Ishikawa (cell line): ENCODE measurements around the gene COL5A2.

Source experiments
- EGR1 ChIP-seq: IDR thresholded peaks from 2 replicates; pipeline ENCODE4 v1.6.1; 2012
- FOXM1 ChIP-seq: IDR thresholded peaks from 2 replicates; pipeline ENCODE4 v1.6.1; 2012; ENCODE audit warnings: low read depth, borderline replicate concordance
- RAD21 ChIP-seq: IDR thresholded peaks from 2 replicates; pipeline ENCODE4 v1.6.1; 2012; ENCODE audit warnings: low read depth
- TAF1 ChIP-seq: IDR thresholded peaks from 2 replicates; pipeline ENCODE4 v1.6.1; 2012; ENCODE audit warnings: low read depth, mild to moderate bottlenecking
- TEAD4 ChIP-seq: IDR thresholded peaks from 2 replicates; pipeline ENCODE4 v1.6.1; 2012
- YY1 ChIP-seq: IDR thresholded peaks from 2 replicates; pipeline ENCODE4 v1.6.1; 2012; ENCODE audit warnings: low read depth
- TF ChIP-seq, protein P1 (sequence below): IDR thresholded peaks from 2 replicates; pipeline ENCODE4 v1.6.1; 2012; ENCODE audit warnings: low read depth, mild to moderate bottlenecking

DNA sequence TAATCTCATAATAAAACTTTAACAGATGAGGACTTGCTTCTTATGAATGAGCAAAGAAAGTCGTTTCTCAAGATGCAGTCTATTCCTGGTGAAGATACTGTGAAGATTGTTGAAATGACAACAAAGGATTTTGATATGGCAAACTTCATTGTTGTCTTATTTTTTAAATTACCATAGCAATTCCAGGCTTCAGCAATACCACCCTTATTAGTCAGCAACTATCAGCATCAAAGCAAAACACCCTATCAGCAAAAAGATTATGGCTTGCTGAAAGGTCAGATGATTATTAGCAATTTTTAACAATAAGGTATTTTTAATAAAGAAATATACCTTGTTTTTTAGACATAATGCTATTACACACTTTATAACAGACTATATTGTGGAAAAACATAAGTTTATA is 88.3 kb downstream of the COL5A2 start:
- TF ChIP-seq, protein P1, sequence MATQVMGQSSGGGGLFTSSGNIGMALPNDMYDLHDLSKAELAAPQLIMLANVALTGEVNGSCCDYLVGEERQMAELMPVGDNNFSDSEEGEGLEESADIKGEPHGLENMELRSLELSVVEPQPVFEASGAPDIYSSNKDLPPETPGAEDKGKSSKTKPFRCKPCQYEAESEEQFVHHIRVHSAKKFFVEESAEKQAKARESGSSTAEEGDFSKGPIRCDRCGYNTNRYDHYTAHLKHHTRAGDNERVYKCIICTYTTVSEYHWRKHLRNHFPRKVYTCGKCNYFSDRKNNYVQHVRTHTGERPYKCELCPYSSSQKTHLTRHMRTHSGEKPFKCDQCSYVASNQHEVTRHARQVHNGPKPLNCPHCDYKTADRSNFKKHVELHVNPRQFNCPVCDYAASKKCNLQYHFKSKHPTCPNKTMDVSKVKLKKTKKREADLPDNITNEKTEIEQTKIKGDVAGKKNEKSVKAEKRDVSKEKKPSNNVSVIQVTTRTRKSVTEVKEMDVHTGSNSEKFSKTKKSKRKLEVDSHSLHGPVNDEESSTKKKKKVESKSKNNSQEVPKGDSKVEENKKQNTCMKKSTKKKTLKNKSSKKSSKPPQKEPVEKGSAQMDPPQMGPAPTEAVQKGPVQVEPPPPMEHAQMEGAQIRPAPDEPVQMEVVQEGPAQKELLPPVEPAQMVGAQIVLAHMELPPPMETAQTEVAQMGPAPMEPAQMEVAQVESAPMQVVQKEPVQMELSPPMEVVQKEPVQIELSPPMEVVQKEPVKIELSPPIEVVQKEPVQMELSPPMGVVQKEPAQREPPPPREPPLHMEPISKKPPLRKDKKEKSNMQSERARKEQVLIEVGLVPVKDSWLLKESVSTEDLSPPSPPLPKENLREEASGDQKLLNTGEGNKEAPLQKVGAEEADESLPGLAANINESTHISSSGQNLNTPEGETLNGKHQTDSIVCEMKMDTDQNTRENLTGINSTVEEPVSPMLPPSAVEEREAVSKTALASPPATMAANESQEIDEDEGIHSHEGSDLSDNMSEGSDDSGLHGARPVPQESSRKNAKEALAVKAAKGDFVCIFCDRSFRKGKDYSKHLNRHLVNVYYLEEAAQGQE: no peak
- TF ChIP-seq EGR1 (no peak), YY1 (no peak), RAD21 (no peak), FOXM1 (no peak), TEAD4 (no peak), TAF1 (no peak)
